HT1080 (cell line): ENCODE data around the gene ULK2. TPM values are rescaled to one million over a fixed set of nuclear protein-coding genes. Genes with fewer than 3 reads are reported as not detected.

Source experiments
- DNase-seq: peaks from one replicate; pipeline ENCODE4 v3.0.0-alpha.2; 2015; ENCODE audit warnings: low read depth
- total RNA-seq: library from RNA; depleted of rRNA; stranded (reverse); fragments of >200 nt; shearing (Covaris generic); gene quantifications from 2 replicates; pipeline ENCODE4 v1.2.3, GENCODE V29; 2014

ULK2 gene
- total RNA-seq, 1 experiment from 2014 or later, result 4.9 TPM

DNA sequence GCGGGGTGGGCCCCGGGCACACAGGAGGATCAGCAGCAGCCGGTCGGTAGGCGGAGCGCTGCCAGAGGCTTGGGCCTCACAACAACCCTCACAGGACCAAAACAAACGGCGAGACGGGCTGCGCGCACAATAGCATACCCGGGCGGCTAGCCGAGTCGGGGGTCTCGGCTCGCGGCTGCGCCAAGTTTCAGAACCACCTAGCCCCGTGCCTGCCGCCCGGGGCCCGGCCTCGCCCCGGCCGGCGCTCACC, 732 bp downstream of the ULK2 start:
- peak; percentile 47 for DNase-seq

DNA sequence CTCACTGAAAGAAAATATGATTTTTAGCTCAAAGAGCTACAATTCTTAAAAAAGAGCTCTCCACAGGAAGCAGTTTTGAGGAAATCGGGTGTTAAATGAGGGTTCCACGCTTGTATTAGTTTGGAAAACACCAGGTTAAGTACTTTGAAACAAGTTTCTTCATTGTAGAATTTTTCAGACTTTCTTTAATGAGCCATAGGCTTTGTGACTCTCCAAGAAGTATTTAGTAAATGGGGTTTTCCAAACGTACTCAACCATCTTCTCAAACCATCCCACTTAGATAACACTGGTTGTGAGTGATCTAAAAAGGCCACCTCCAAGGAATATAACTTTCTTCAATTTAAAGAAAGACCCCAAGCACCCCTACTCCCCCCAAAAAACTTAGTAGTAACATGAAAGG, 2.7 kb downstream of the ULK2 start:
- DNase-seq, result no peak

DNA sequence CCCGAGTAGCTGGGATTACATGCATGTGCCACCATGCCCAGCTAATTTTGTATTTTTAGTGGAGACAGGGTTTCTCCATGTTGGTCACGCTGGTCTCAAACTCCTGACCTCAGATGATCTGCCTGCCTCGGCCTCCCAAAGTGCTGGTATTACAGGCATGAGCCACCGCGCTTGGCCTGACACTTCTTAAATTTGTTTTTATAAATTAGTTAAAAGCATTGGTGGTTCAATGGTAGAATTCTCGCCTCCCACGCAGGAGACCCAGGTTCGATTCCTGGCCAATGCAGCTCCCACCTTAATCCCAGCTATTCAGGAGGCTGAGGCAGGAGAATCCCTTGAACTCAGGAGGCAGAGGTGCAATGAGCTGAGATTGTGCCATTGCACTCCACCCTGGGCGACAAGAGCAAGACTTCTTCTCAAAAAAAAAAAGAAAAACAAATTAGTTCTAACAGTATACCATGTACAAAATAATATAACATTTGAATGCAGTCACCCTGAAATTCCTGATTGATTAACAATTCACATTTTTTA, 7.0 kb downstream of the ULK2 start:
- DNase-seq, result peak; percentile 31

DNA sequence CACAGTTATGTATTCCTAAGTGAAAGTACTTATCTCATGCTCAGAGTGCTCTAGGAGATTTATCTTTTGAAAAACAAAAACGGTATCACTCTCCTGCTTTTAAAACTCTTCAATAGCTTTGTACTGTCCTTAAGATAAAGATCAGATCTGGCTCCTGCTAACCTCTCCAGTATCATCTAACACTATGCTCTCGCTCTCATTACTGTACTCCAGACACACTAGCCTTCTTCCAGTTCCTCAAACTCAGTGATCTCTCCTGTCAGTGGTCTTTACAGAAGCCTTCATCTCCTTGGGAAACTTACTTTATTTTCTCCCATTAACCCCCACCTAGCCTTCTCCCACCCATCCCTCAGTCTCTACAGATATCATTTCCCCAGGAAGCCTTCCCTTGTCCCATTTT, 10.1 kb downstream of the ULK2 start:
- DNase-seq, result no peak

DNA sequence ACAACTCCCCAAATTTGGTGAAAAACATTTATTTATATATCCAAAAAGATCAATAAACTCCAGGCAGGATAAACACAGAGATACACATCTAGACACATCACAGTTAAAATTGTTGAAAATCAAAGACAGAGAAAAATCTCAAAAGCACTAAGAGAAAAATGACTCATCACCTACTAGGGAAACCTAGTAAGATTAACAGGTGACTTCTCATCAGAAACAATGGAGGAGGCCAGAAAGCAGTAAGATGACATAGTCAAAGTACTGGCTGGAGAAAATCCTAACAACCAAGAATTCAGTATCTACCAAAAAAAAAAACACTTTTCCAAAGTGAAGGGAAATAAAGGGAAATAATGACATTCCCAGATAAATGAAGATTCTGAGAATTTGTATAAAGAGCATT, 33.8 kb downstream of the ULK2 start:
- DNase-seq, result no peak

DNA sequence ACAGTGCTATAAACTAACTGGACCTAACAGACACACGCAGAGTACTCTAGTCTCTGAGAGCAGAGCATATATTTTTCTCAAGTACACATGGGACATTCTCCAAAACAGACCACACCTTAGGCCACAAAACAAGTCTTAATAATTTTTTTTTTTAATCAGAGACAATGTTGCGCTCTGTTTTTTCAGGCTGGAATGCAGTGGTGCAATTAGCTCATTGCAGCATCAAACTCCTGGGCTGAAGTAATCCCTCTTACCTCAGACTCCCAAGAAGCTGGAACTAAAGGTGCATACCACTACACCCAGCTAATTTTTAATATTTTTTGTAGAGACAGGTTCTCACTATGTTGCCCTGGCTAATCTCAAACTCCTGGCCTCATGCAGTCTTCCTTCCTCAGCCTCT, 37.7 kb downstream of the ULK2 start:
- DNase-seq, result no peak

DNA sequence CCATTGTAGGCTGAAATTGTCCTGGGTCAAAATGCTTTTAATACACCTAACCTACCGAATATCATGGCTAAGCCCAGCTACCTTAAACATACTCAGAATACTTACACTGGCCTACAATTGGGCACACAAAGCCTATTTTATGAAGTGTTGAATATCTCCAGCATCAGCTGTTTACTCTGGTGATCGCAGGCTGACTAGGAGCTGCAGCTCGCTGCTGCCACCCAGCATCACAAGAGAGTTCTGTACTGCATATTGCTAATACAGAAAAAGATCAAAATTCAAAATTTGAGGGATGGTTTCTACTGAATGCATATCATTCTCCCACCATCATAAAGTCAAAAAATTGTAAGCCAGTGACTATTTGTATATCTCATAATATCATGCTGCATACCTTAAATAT, 55.3 kb downstream of the ULK2 start:
- DNase-seq, result no peak

DNA sequence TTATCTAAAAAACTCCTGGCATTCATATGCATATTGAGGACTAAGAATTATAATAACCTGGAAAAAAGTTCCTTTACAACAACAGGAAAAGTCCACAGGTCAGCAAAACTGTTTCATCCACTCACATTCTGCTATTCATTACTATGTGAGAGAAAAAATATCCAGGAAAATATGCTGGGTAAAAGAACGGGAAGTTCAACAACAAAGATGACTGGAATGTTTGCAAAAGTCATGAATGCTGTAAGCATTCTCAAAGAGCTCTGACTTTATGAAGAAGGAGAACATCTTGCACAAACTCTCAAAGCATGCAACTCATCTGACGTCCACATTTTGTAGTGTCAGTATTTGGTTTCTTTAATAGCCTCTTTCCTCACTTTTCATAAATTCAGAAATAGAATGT, 62.7 kb downstream of the ULK2 start:
- DNase-seq, result no peak

DNA sequence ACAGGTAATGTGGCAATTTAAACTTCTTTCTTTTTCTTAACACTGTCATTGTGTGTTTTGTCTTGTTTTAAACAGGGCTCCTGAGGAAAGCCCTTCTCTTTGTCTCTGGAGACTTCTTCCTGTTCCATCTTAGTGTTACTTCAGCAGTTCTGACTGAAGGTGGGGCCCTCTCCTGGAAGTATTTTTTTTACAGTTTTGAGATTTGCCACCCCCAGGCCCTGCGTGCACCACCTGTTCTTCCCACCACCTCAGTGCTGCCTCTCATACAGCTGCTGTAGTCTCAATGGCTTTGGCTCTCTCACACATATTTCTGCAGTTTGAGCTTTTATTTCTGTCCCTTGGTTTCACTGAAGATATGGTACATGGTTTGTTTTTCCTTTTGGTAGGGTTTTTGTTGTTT, 67.2 kb downstream of the ULK2 start:
- DNase-seq, result no peak

DNA sequence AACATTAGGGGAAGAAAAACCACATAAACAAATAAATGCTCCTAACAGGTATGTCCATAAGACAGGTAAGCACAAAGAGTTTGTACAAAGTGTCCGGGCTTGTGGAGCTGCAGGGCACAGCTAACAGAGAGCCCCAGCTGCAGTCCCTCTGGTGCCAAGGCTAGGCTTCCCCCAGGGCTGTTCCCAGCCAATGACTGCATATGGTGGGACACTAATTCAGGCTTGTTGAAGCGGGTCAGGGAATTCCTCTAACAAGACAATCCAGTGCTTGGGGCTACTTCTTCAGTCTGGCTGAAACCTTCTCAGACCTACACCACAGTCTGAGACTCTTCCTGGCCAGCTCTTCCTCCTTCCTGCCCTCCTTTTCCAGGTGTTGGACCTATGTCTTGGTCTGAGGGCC, 67.9 kb downstream of the ULK2 start:
- DNase-seq, result no peak

DNA sequence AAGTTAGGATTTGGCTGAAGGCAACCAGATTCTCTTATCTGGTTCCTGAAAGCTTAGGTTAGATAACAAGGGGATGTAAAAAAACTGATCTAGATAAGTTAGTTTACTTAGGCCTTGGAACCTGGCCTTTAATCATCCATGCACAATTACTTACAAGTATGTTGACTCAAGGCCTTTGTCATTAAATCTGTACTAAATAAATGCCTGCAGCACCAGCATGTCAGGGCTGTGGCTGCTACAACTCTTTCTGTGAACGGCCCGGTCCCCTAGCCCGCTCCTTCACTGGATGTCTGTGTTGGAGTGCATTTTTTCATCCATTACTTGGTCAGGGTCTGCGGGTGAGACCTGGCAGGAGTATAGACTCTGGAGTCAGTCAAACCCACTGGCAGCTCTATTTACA, 71.3 kb downstream of the ULK2 start:
- no peak for DNase-seq

DNA sequence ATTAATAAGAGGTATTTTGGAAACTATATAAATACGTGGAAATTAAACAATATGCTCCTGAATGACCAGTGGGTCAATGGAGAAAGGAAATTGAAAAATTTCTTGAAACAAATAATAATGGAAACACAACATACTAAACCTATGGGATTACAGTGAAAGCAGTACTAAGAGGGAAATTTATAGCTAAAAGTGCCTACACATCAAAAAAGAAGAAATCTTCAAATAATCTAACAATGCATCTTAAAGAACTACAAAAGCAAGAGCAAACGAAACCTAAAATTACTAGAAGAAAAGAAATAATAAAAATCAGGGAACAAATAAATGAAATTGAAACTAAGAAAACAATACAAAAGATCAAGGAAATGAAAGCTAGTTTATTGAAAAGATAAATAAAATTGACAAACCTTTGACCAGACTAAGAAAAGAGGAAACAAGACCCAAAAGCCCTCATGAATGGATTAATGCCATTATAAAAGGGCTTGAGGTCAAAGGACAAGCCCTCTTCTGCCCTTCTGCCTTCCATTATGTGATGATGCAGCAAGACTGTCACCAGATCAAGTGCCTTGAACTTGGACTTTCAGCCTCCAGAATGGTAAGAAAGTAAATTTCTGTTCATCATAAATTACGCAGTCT, 75.7 kb downstream of the ULK2 start:
- DNase-seq, result no peak

DNA sequence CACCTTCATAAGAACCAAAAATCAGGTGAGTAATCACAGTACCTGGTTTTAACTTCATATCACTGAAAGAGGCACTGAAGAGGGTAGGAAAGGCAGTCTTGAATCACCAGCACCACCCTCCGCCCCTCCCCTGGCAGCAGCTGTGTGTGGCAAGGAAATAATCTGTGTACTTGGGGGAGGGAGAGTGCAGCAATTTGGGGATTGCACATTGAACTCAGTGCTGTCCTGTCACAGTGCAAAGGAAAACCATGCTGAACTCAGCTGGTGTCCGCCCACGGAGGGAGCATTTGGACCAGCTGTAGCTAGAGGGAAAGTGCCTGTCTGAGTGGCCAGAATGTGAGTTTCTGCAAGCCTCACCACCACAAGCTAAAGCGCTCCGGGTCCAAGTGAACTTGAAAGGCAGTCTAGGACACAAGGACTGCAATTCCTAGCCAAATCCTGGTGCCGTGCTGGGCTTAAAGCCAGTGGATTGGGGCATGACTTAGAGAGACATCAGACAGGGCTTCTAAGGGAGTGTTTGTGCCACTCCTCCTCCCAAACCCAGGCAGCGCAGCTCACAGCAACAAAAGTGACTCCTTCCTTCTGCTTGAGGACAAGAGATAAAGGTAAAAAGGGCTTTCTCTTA, 79.9 kb downstream of the ULK2 start:
- DNase-seq, result no peak

DNA sequence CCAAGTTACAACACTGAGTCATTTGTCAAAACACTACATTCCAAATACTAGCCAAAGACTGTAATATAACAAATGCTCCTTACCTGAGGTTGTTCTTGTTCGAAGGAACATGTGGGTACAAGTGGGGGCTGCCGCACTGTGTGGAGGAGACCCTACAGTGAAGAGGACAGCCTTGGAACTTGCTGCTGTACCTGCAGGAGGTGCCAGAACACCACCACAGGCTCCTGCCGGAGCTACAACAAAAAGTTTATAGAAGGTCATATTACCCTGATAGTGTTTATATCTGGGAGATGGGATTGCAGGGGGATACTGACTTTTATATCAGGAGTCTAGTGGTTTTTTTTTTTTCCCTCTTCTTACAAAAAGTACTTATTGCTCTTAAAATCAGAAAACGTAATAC, 81.9 kb downstream of the ULK2 start:
- DNase-seq, result no peak

DNA sequence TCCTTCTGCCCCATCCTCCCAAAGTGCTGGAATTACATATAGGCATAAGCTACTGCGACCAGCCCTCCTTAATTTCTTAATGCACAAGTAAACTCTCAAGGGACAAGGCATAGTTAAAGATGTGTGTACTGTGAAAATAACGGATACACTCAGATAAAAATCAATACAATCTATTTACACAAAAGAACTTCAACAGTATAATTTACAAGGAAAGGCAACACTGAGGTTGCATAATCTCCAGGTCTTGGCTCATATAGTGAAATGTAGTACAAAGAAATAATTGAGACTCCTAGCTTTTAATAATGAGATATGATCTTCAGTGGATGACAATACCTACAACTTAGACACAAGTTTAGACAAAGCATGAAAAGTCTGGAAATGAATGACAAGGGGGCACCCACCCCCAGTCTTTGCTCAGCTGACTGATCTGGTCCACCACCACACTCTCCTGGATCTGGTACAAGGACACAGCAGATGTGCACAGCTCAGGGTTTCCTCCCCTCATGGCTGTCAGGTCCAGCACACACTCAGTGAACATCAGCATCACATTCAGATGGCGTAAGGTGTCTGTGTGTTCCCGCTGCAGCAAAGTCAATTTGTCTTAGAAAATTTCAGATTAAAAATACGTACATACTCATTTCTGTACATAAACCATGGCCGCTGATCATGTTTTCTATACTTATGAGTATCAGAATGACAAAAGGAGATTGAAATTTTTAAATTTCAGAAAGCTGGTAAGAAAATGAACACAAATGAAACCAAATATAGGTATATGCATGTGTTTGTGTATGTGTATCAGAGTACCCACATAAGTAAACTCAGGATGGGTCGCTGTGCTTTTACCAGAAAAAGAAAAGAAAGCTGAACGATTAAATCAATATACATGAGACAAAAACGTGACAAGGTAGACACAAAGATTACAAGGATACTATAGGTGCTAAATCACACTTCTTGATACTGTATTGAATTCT, 86.0 kb downstream of the ULK2 start:
- no peak for DNase-seq

DNA sequence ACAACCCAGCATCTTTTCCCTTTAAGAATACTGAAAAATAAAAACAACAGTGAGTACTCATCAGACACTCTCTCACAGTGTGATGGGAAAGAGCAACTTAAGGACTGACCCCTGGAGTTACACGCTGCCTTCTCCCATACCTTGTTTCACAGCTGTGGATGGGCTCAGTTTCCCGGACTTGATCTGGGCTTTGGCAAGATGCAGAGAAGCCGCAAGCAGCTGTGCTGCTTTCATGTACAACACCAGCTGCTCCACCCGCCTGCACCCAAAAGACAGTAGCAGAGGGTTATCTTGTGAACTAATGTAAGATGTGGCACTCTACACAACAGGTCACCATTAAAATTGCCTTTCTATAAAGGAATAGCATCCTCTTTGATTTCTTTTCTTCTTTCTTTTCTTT, 86.9 kb downstream of the ULK2 start:
- DNase-seq, result no peak

DNA sequence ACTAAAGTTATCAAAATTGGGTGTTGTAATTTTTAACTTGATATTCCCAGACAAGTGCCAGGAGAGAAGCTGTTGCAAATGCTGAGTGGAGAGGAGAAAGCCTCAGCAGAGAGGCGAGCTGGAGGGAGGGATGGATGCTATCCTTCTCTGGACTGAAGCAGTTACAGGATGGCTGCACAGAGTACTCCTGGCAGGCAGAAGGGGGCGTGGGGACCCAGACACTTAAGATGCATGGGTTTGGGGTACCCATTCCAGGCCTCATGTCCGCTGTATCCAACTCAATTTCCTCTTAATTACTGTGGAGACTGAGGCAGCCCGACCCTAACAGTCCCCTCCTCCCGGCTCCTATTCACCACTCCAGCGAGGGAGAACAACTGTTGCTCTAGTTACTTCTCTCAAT, 94.2 kb downstream of the ULK2 start:
- no peak for DNase-seq

DNA sequence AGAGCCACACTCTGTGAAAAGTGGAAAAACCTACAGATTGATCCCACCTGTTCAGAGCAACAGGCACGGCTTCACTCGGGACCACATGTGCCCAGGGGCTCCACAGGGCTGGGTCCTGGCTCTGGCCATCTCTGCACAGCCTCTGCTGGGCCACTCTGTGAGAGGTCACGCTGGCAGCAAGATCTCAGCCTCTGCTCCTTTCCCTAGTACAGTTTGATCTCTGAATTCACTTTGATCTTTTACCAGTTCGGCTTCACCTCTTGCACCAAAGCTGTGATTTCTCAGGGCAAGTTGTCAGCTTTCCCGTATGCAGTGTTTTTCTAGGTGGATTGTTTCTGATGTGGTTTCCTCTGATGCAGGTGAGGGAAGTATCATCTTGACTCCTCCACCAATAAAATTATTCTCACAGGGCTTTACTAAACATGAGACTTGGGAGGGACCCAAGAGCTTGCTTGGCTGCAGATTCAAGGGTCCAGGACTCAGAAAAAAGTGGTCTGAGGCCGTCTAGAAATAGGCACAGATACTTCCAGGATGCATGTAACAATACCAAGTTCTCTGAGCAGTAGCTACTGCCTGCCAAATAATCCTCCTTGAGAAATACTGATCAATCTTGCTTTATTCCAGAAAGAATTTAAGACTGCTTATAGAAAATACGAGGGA, 95.6 kb downstream of the ULK2 start:
- no peak for DNase-seq

DNA sequence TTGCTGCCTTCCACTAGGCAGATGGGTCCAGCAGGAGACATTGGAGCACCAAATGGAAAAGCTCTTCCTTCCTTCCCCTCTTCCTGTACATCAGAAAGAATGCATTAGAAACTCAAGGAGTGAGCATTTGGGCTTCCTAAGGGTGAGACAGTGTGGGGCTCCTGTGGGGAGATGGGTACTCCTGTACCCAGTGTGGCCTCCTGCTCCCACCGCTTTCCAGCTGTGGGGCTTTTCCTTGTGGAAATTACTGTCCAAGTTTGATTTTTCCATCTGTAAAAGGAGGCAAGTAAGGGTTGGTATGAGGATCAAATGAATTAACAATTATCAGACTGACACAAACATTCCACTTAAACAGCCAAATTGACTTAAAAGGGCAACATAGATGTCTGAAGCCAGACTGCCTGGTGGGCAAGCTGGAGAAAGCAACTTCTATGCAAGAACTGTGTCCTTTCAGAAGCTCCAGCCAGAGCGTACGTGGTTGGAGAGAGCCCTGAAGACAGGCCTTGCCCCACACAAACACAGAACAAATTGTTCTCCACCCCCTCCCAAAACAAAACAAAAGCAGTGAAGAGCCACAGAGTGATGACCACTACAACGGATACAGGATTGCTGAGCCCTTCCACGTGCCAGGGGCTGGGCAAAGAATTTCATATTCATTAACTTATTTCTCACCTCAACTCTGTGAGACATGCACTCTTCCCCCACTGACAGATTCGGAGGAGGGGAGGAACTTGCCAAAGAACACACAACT, 96.6 kb downstream of the ULK2 start:
- no peak for DNase-seq

DNA sequence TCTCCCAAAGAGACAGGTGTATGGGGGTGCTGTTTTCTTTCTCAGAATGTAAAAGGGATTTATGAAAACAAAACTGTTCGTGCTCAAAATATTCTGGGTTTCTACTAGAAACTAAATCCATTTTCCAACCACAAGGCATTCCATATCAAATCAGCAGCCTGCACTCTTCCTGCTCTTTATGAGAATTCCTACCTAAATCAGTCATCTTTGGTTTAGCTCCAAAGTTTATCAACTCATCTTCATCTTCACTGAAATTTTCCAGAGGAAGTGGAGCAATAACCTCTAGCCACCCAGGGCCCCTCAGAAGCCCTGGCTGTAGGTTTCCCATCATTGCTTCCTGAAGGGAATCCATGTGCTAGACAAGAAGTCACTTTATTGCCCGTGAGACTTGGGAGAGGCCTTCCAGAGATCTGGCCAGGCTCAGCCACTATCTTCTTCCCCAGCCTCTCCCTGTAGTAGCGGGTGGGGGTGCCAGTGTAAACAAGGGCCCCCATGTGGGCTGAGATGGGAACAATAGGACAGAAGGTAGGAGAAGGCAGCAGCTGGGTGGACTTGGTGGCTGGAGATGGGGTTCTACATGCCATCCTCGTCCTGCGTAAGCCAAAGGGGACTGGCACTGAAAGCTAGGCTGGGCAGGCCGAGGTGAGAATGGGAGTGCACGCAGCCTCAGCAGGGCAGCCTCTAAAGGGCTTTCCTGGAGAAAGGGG, 97.6 kb downstream of the ULK2 start:
- DNase-seq, result peak; percentile 50
